GM18870 (cell line): ENCODE data around the gene GSG1.

ENCODE experiments used
- ATAC-seq: cut with Tn5 transposase; IDR thresholded peaks from one replicate; pipeline ENCODE4 v1.9.1; 2021; ENCODE audit warnings: moderate library complexity; ENCODE audit not compliant: unreplicated experiment

The GSG1 gene

GRCh38 chr12:13120413-13120812 lies 16.9 kb upstream of the GSG1 start:
- ATAC-seq = no peak

- no peak for ATAC-seq
Observed at GRCh38 chr12:13119826-13120225, 16.4 kb upstream of the GSG1 start.

GRCh38 chr12:13117029-13117428 lies 13.6 kb upstream of the GSG1 start:
- ATAC-seq = no peak

- no peak for ATAC-seq
Observed at GRCh38 chr12:13116259-13116658, 12.8 kb upstream of the GSG1 start.

- no peak for ATAC-seq
Observed at GRCh38 chr12:13114251-13115052, 11.0 kb upstream of the GSG1 start.

- no peak for ATAC-seq
Observed at GRCh38 chr12:13112968-13113367, 9.5 kb upstream of the GSG1 start.

GRCh38 chr12:13106666-13107065 lies 3.2 kb upstream of the GSG1 start:
- ATAC-seq = no peak

GRCh38 chr12:13105781-13106180 lies 2.3 kb upstream of the GSG1 start:
- no peak for ATAC-seq

GRCh38 chr12:13104409-13104808 lies 942 bp upstream of the GSG1 start:
- ATAC-seq = no peak

- ATAC-seq = no peak
Observed at GRCh38 chr12:13102461-13103195, 839 bp downstream of the GSG1 start.

GRCh38 chr12:13101821-13102375 lies 1.6 kb downstream of the GSG1 start:
- no peak for ATAC-seq

GRCh38 chr12:13100882-13101769 lies 2.3 kb downstream of the GSG1 start:
- peak; percentile 63 for ATAC-seq

GRCh38 chr12:13100605-13100881 lies 2.9 kb downstream of the GSG1 start:
- ATAC-seq = no peak

GRCh38 chr12:13099844-13100604 lies 3.4 kb downstream of the GSG1 start:
- no peak for ATAC-seq

- ATAC-seq = no peak
Observed at GRCh38 chr12:13099066-13099843, 4.2 kb downstream of the GSG1 start.

- ATAC-seq = no peak
Observed at GRCh38 chr12:13097491-13098011, 5.9 kb downstream of the GSG1 start.

GRCh38 chr12:13095266-13095995 lies 8.0 kb downstream of the GSG1 start:
- no peak for ATAC-seq

GRCh38 chr12:13094367-13094766 lies 9.1 kb downstream of the GSG1 start:
- ATAC-seq = peak; percentile 58

- no peak for ATAC-seq
Observed at GRCh38 chr12:13093848-13094220, 9.6 kb downstream of the GSG1 start.
